SK-N-MC (cell line): Measurements from ENCODE around the gene ZHX3.
"Not testable (repeated sequence)": the region's sequence is repeated elsewhere in the genome, so short reads cannot be mapped to it uniquely, and the experiment has no call there.

Experiments used
- DNase-seq: peaks from one replicate; pipeline ENCODE4 v3.0.0-alpha.2; 2011; ENCODE audit warnings: low read depth, low spot score
- H3K27ac ChIP-seq: fragments of 200-600 bp; sonication (generic); 2 replicates; pipeline ENCODE4 v1.5.1; 2016; ENCODE audit warnings: mixed run types
- H3K36me3 ChIP-seq: fragments of 200-600 bp; sonication (generic); 2 replicates; pipeline ENCODE4 v1.6.1; 2017; ENCODE audit warnings: antibody characterized with exemption, low read length, mixed read lengths; ENCODE audit not compliant: insufficient read depth
- H3K4me3 ChIP-seq: fragments of 200-600 bp; sonication (generic); 2 replicates; pipeline ENCODE4 v1.5.1; 2016
- H3K9ac ChIP-seq: fragments of 200-600 bp; sonication (generic); 2 replicates; pipeline ENCODE4 v1.8.0; 2017; ENCODE audit warnings: mixed run types, mixed read lengths; ENCODE audit not compliant: insufficient read length
- H3K9me3 ChIP-seq: fragments of 200-600 bp; sonication (generic); 2 replicates; pipeline ENCODE4 v1.6.1; 2017; ENCODE audit warnings: low read depth, mild to moderate bottlenecking, antibody characterized with exemption, low read length, moderate library complexity, mixed read lengths
- EZH2 ChIP-seq: fragments of 200-600 bp; sonication (generic); IDR thresholded peaks from one replicate; pipeline ENCODE4 v1.6.1; 2017; ENCODE audit warnings: antibody characterized with exemption
- FOXP2 ChIP-seq: optimal IDR thresholded peaks from 2 replicates; pipeline ENCODE3; 2011; ENCODE audit warnings: mild to moderate bottlenecking, moderate library complexity; ENCODE audit not compliant: insufficient read depth; ENCODE audit errors: extremely low read length, control extremely low read depth
- POLR2AphosphoS5 ChIP-seq: IDR thresholded peaks from 2 replicates; pipeline ENCODE4 v1.6.1; 2012; ENCODE audit warnings: mild to moderate bottlenecking, low read depth, low read length, borderline replicate concordance

ZHX3 gene

DNA sequence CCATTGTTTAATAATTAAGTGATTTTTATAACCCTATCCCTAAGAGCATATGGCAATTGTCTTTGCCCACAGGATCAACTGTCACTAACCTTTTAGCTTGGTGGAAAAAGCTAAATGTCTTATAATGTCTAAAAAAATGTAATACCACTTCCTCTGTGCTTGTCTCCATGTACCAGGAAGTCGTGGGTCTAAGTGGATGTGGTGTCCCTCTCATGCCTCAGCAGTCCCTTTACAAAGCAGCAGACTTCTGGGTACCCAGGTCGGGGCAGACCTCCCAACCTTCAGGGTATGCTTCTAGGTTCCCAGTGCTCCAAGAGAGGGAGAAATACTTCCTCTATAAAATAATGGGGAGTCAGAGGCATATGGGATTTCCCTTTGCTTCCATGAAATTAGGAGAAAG, 74.7 kb downstream of the ZHX3 start:
- TF ChIP-seq EZH2 = no peak
- no peak for TF ChIP-seq POLR2AphosphoS5
- no peak for TF ChIP-seq FOXP2
- H3K27ac ChIP-seq = no peak overlapping the region
- H3K9ac ChIP-seq = no peak overlapping the region
- DNase-seq = no peak
- H3K4me3 ChIP-seq = no peak overlapping the region
- H3K36me3 ChIP-seq = no peaks in the 10 kb centered on the region
- no peaks in the 10 kb centered on the region for H3K9me3 ChIP-seq

DNA sequence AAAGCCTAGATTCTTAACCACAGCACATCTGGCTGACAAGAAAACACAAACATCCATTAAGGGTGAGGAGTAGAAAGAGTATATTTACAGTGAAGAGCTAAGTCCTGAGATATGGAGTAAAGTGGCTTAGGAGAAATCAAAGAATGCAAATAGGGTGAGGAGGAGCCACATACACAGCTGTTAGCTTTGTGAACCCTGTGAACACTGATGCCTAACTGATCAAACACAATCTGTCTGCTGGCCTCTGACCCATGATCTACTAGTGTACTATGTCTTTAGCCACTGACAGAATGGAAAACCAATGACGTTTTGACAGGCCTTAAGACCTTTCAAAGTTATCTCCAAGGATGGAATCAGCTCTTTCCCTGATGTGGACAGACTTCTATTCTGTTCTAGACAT, 75.2 kb downstream of the ZHX3 start:
- Histone ChIP-seq H3K27ac (no peak overlapping the region), H3K36me3 (no peaks in the 10 kb centered on the region), H3K9me3 (no peaks in the 10 kb centered on the region), H3K4me3 (no peak overlapping the region), H3K9ac (no peak overlapping the region)
- no peak for TF ChIP-seq EZH2
- no peak for TF ChIP-seq FOXP2
- TF ChIP-seq POLR2AphosphoS5 = no peak
- DNase-seq = no peak

DNA sequence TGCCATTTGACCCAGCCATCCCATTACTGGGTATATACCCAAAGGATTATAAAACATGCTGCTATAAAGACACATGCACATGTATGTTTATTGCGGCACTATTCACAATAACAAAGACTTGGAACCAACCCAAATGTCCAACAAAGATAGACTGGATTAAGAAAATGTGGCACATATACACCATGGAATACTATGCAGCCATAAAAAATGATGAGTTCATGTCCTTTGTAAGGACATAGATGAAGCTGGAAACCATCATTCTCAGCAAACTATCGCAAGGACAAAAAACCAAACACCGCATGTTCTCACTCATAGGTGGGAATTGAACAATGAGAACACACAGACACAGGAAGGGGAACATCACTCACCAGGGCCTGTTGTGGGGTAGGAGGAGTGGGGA, 80.3 kb downstream of the ZHX3 start:
- H3K27ac ChIP-seq, H3K36me3 ChIP-seq, DNase-seq, H3K9ac ChIP-seq, H3K9me3 ChIP-seq, H3K4me3 ChIP-seq: not testable (repeated sequence)

DNA sequence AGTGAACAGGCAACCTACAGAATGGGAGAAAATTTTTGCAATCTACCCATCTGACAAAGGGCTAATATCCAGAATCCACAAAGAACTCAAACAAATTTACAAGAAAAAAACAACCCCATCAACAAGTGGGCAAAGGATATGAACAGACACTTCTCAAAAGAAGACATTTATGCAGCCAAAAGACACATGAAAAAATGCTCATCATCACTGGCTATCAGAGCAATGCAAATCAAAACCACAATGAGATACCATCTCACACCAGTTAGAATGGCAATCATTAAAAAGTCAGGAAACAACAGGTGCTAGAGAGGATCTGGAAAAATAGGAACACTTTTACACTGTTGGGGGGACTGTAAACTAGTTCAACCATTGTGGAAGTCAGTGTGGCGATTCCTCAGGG, 80.7 kb downstream of the ZHX3 start:
- not testable (repeated sequence) for DNase-seq, H3K9me3 ChIP-seq, H3K27ac ChIP-seq, H3K9ac ChIP-seq, H3K4me3 ChIP-seq, H3K36me3 ChIP-seq

- TF ChIP-seq POLR2AphosphoS5 (no peak), FOXP2 (no peak), EZH2 (no peak)
- no peak overlapping the region for H3K9ac ChIP-seq
- H3K9me3 ChIP-seq = no peaks in the 10 kb centered on the region
- H3K36me3 ChIP-seq = no peaks in the 10 kb centered on the region
- H3K4me3 ChIP-seq = no peak overlapping the region
- no peak overlapping the region for H3K27ac ChIP-seq
- DNase-seq = no peak
Measured at GRCh38 chr20:41234546-41234945, 83.0 kb downstream of the ZHX3 start.

GRCh38 chr20:41234041-41234440, 83.5 kb downstream of the ZHX3 start:
- Histone ChIP-seq H3K27ac (no peak overlapping the region), H3K4me3 (no peak overlapping the region), H3K9ac (no peak overlapping the region), H3K9me3 (no peaks in the 10 kb centered on the region), H3K36me3 (no peaks in the 10 kb centered on the region)
- no peak for TF ChIP-seq FOXP2
- no peak for TF ChIP-seq POLR2AphosphoS5
- no peak for TF ChIP-seq EZH2
- no peak for DNase-seq

DNA sequence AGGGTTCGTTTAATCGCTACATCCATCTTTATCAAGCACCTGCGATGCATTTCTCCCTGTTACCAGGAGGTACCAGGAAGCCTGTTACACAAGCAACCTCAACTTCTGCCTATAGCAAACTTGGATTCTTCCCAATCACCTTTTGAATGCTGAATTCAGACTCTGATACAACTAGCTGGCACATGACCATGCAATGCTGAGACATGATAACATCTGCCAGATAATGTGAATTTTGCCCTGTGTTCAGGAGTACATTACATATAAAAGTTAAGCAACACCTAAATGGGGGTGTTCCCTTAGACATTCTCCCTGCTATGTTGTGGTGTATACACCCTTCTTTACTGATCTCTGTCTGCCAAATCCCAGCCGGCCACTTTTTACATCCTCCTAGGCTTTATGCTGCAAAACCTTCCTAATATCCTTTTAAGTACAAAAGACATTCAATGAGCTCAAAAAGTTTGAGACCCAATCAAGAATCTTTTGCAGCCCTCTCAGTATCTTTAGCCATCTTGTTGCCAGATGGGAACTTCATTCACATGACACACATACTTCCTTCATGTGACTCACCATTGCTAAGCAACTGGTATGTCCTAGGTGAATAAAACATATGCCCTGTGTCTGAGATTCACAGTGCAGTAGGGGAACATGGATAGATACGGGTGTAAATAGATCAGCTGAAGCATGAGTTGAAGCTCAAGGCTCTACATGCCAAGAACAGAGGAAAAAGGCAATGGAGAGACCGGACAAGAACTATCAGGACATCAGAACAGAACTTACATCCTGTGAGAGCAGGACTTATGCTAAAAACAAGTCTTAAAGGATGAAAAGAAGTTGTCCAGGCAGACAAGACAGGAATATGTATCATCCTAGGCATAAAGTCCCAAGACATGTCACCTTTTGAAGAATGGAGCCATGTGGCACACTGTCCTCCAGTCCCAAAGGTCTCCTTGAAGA, 84.3 kb downstream of the ZHX3 start:
- H3K9ac ChIP-seq = no peak overlapping the region

GRCh38 chr20:41231136-41231535, 86.4 kb downstream of the ZHX3 start:
- no peak overlapping the region for H3K27ac ChIP-seq
- TF ChIP-seq FOXP2 = no peak
- TF ChIP-seq POLR2AphosphoS5 = no peak
- TF ChIP-seq EZH2 = no peak
- DNase-seq = no peak
- no peak overlapping the region for H3K9ac ChIP-seq
- no peak overlapping the region for H3K4me3 ChIP-seq
- H3K9me3 ChIP-seq = no peaks in the 10 kb centered on the region
- H3K36me3 ChIP-seq = no peaks in the 10 kb centered on the region

More for the DNA sequence above, 84.3 kb downstream of the ZHX3 start:
- no peak for DNase-seq
- TF ChIP-seq EZH2 (no peak), POLR2AphosphoS5 (no peak), FOXP2 (no peak)
- Histone ChIP-seq H3K4me3 (no peak overlapping the region), H3K27ac (no peak overlapping the region), H3K9me3 (no peaks in the 10 kb centered on the region), H3K36me3 (no peaks in the 10 kb centered on the region)

- Histone ChIP-seq H3K9ac (no peak overlapping the region), H3K36me3 (no peaks in the 10 kb centered on the region), H3K9me3 (no peaks in the 10 kb centered on the region), H3K4me3 (no peak overlapping the region), H3K27ac (no peak overlapping the region)
- no peak for TF ChIP-seq EZH2
- no peak for TF ChIP-seq FOXP2
- no peak for TF ChIP-seq POLR2AphosphoS5
- no peak for DNase-seq
Measured at GRCh38 chr20:41230136-41230535, 87.4 kb downstream of the ZHX3 start.
